ENCODE results near the gene GYS2. TPM values are rescaled to one million over a fixed set of nuclear protein-coding genes. Genes with fewer than 3 reads are reported as not detected.

The GYS2 gene
- total RNA-seq, 1 donor from 2014 or later, result not detected

GRCh38 chr12:21638054-21638891, 33.6 kb upstream of the GYS2 start:
- ChIA-PET POLR2A (no interaction called here), CTCF (no interaction called here)
- Mint-ChIP-seq H3K36me3 (ENCODE audit: low read depth) (peaks cover 81% of the 10 kb centered on the region), H3K27me3 (no peaks in the 10 kb centered on the region), H3K9me3 (no peaks in the 10 kb centered on the region), H3K4me1 (peaks cover 2% of the 10 kb centered on the region), H3K27ac (no peak overlapping the region), H3K4me3 (no peak overlapping the region)
- DNase-seq, result no peak
- ATAC-seq (ENCODE audit: low read depth), result no peak
- TF ChIP-seq CTCF (IDR thresholded peaks at IDR 0.05), result no peak
- intact Hi-C loops (cut with micrococcal nuclease), result no loop called here

- H3K4me3 Mint-ChIP-seq, result no peak overlapping the region
- CTCF ChIA-PET, result no interaction called here
- H3K27me3 Mint-ChIP-seq, result no peaks in the 10 kb centered on the region
- H3K27ac Mint-ChIP-seq, result no peak overlapping the region
- intact Hi-C loops (cut with micrococcal nuclease), result no loop called here
- no peak for DNase-seq
- H3K9me3 Mint-ChIP-seq, result no peaks in the 10 kb centered on the region
- ATAC-seq (ENCODE audit: low read depth), result no peak
- H3K4me1 Mint-ChIP-seq, result no peaks in the 10 kb centered on the region
- TF ChIP-seq CTCF (IDR thresholded peaks at IDR 0.05), result no peak
- POLR2A ChIA-PET, result no interaction called here
- H3K36me3 Mint-ChIP-seq (ENCODE audit: low read depth), result peaks cover 59% of the 10 kb centered on the region
These were observed 29.6 kb upstream of the GYS2 start for GRCh38 chr12:21634245-21634644.

- no peak overlapping the region for H3K4me3 Mint-ChIP-seq
- ChIA-PET POLR2A (no interaction called here), CTCF (no interaction called here)
- H3K27ac Mint-ChIP-seq, result no peak overlapping the region
- H3K27me3 Mint-ChIP-seq, result no peaks in the 10 kb centered on the region
- H3K9me3 Mint-ChIP-seq, result no peaks in the 10 kb centered on the region
- no peak for TF ChIP-seq CTCF (IDR thresholded peaks at IDR 0.05)
- intact Hi-C loops (cut with micrococcal nuclease), result no loop called here
- DNase-seq (no peak), ATAC-seq (ENCODE audit: low read depth) (no peak)
- peaks cover 33% of the 10 kb centered on the region for H3K36me3 Mint-ChIP-seq (ENCODE audit: low read depth)
- no peaks in the 10 kb centered on the region for H3K4me1 Mint-ChIP-seq
These were observed 26.7 kb upstream of the GYS2 start for GRCh38 chr12:21631367-21631766.

GRCh38 chr12:21627924-21628323, 23.3 kb upstream of the GYS2 start:
- H3K4me3 Mint-ChIP-seq, result no peak overlapping the region
- no peaks in the 10 kb centered on the region for H3K4me1 Mint-ChIP-seq
- no peak overlapping the region for H3K27ac Mint-ChIP-seq
- intact Hi-C loops (cut with micrococcal nuclease), result no loop called here
- no peaks in the 10 kb centered on the region for H3K27me3 Mint-ChIP-seq
- ChIA-PET CTCF (no interaction called here), POLR2A (no interaction called here)
- peaks cover 7% of the 10 kb centered on the region for H3K36me3 Mint-ChIP-seq (ENCODE audit: low read depth)
- no peak for TF ChIP-seq CTCF (IDR thresholded peaks at IDR 0.05)
- no peak for DNase-seq
- no peak for ATAC-seq (ENCODE audit: low read depth)
- H3K9me3 Mint-ChIP-seq, result no peaks in the 10 kb centered on the region

GRCh38 chr12:21618566-21618965, 13.9 kb upstream of the GYS2 start:
- no peak for ATAC-seq (ENCODE audit: low read depth)
- intact Hi-C loops (cut with micrococcal nuclease), result no loop called here
- no peak overlapping the region for H3K27ac Mint-ChIP-seq
- no peaks in the 10 kb centered on the region for H3K9me3 Mint-ChIP-seq
- no peaks in the 10 kb centered on the region for H3K36me3 Mint-ChIP-seq (ENCODE audit: low read depth)
- no peaks in the 10 kb centered on the region for H3K27me3 Mint-ChIP-seq
- POLR2A ChIA-PET, result no interaction called here
- DNase-seq, result no peak
- no peak for TF ChIP-seq CTCF (IDR thresholded peaks at IDR 0.05)
- CTCF ChIA-PET, result no interaction called here
- no peak overlapping the region for H3K4me3 Mint-ChIP-seq
- H3K4me1 Mint-ChIP-seq, result peaks cover 12% of the 10 kb centered on the region
